Activated B cell treated with CpG ODN at 0.5 μM for 24 hours (primary cell): ENCODE results near the gene MREG. TPM values are rescaled to one million over a fixed set of nuclear protein-coding genes. Genes with fewer than 3 reads are reported as not detected.

Source experiments
- ATAC-seq: fragments of 200-7000 bp; cut with Tn5 transposase; one replicate; pipeline ENCODE4 v1.10.0; 2021; ENCODE audit warnings: low read depth, mild to moderate bottlenecking, moderate library complexity
- CTCF ChIA-PET: fragments of 350-600 bp; sonication (Branson Sonifier 250); formaldehyde crosslinking; loops from one replicate; lab custom pipeline; 2021; ENCODE audit warnings: antibody characterized with exemption; lab: Charles Lee
- POLR2A ChIA-PET: fragments of 350-600 bp; sonication (Branson Sonifier 250); formaldehyde crosslinking; loops from one replicate; lab custom pipeline; 2021; ENCODE audit warnings: antibody characterized with exemption; lab: Charles Lee
- DNase-seq: peaks from one replicate; pipeline ENCODE4 v3.0.0; 2022
- H3K27ac Mint-ChIP-seq: one replicate; pipeline ENCODE4 v1.8.0; 2020; ENCODE audit warnings: mixed read lengths
- H3K27me3 Mint-ChIP-seq: one replicate; pipeline ENCODE4 v1.8.0; 2021; ENCODE audit warnings: mixed read lengths
- H3K36me3 Mint-ChIP-seq: one replicate; pipeline ENCODE4 v1.8.0; 2021; ENCODE audit warnings: low read depth, mixed read lengths
- H3K4me1 Mint-ChIP-seq: one replicate; pipeline ENCODE4 v1.8.0; 2021; ENCODE audit warnings: mixed read lengths
- H3K4me3 Mint-ChIP-seq: one replicate; pipeline ENCODE4 v1.8.0; 2020; ENCODE audit warnings: mild to moderate bottlenecking, mixed read lengths
- H3K9me3 Mint-ChIP-seq: one replicate; pipeline ENCODE4 v1.8.0; 2020; ENCODE audit warnings: mixed read lengths
- intact Hi-C: fragments of 100-400 bp; cut with micrococcal nuclease; formaldehyde crosslinking; loops from one replicate; pipeline ENCODE4 v1.15.1; 2024
- total RNA-seq: library from RNA; stranded (reverse); gene quantifications from 2 replicates; pipeline ENCODE4 v1.2.3, GENCODE V29; 2022
- TF ChIP-seq, protein P1 (sequence below): fragments of 200-600 bp; IDR thresholded peaks from one replicate; pipeline ENCODE4 v1.8.0; 2022; ENCODE audit warnings: antibody characterized with exemption, mild to moderate bottlenecking

Gene MREG, protein sequence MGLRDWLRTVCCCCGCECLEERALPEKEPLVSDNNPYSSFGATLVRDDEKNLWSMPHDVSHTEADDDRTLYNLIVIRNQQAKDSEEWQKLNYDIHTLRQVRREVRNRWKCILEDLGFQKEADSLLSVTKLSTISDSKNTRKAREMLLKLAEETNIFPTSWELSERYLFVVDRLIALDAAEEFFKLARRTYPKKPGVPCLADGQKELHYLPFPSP
- total RNA-seq, result 16.2 and 16.6 TPM in 2 replicates

DNA sequence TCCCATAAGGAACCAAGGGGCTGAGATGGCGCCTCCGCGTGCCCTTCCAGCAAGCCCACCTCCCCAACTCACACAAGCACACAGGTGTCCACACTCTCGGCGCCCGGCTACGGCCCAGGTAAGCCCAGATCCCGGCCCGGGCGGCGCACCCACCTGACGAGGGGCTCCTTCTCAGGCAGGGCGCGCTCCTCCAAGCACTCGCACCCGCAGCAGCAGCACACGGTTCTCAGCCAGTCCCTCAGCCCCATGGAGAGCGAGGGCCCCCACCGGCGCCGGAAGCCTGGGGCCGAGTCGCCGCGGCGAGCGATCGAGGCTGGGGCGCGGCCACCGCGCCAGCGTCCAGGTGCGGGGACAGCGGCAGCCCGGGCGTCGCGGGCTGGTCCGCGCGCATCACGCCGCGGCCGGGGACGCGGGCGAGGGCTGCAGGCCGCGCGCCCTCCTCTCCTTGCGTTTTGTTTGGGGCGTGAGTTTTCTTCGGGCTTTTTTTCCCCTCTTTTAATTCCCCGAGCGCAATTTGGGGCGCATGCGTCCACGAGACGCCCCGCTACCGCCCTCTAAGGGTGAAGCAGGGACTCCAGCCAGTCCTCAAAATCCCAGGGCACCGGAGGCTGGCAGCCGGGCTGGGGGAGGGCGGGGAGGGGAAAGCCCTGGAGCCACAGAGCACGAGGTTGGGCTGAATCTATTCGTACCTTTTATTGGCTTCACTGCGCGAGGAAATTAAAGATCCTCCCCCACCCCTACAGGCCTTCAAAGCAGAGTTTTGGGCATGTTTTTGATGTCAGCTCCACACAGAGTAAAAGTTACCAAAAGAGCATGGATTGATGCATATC lies at the start of gene MREG:
Gene MREG, minus strand, starts transcription at position 472 of the 830 bp plus-strand sequence. Its CDS starts 224 bp downstream, at position 248.
- ChIA-PET CTCF (interaction anchor here (0.8 to 1.5 kb wide), 5 partner anchors 8 to 63 kb away, joined by 3 to 5 read pairs (median 3); no protein-coding TSS in a partner anchor), POLR2A (no interaction called here)
- H3K9me3 Mint-ChIP-seq, result no peaks in the 10 kb centered on the region
- peaks cover 4% of the 10 kb centered on the region for H3K36me3 Mint-ChIP-seq
- H3K27ac Mint-ChIP-seq, result peak within 1 kb of the TSS; percentile 76
- ATAC-seq, result peak; percentile 84
- peak within 1 kb of the TSS; percentile 89 for H3K4me3 Mint-ChIP-seq
- H3K4me1 Mint-ChIP-seq, result peaks cover 66% of the 10 kb centered on the region
- DNase-seq, result peak; percentile 79
- intact Hi-C loops, result loop anchor here (1.0 to 10.0 kb wide), 5 partner anchors 8 to 482 kb away; partner anchors contain the start of genes RPL37A and SMARCAL1
- no peaks in the 10 kb centered on the region for H3K27me3 Mint-ChIP-seq
- TF ChIP-seq, protein P1, sequence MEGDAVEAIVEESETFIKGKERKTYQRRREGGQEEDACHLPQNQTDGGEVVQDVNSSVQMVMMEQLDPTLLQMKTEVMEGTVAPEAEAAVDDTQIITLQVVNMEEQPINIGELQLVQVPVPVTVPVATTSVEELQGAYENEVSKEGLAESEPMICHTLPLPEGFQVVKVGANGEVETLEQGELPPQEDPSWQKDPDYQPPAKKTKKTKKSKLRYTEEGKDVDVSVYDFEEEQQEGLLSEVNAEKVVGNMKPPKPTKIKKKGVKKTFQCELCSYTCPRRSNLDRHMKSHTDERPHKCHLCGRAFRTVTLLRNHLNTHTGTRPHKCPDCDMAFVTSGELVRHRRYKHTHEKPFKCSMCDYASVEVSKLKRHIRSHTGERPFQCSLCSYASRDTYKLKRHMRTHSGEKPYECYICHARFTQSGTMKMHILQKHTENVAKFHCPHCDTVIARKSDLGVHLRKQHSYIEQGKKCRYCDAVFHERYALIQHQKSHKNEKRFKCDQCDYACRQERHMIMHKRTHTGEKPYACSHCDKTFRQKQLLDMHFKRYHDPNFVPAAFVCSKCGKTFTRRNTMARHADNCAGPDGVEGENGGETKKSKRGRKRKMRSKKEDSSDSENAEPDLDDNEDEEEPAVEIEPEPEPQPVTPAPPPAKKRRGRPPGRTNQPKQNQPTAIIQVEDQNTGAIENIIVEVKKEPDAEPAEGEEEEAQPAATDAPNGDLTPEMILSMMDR, result no peak

DNA sequence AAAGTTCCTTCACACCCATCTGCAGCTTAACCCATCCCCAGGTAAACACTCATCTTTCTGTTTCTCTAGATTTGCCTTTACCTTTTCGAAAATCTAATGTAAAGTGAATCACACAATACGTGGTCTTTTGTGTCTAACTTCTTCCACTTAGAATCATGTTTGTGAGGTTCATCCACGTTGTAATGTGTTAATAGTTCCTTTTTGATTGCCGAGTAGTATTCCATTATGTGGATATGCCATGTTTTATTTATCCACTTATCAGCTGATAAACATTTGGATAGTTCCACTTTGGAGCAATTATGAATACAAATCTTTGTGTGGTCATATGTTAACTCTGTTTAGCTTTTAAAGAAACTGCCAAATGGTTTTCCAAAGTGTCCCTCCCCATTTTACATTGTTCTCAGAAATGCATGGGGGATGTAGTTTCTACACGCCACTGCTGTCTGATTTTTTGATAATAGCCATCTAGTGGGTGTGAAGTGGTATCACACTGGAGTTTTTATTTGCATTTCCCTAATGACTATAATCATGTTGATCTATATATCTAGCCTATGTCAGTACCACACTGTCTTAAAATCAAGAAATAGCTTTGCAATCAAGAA lies 46.0 kb upstream of the MREG start:
- no peak for ATAC-seq
- Mint-ChIP-seq H3K4me1 (peaks cover 29% of the 10 kb centered on the region), H3K4me3 (no peak overlapping the region), H3K27me3 (no peaks in the 10 kb centered on the region), H3K36me3 (peaks cover 6% of the 10 kb centered on the region), H3K9me3 (no peaks in the 10 kb centered on the region), H3K27ac (no peak overlapping the region)
- ChIA-PET POLR2A (interaction anchor here (1.4 to 2.2 kb wide), 2 partner anchors 49 to 164 kb away, joined by 5 to 7 read pairs; partner anchors contain the start of gene XRCC5), CTCF (interaction anchor here (1.0 to 2.4 kb wide), 3 partner anchors 21 to 26 kb away, joined by 3 to 11 read pairs (median 6); no protein-coding TSS in a partner anchor)
- TF ChIP-seq, protein P1, result no peak
- DNase-seq, result no peak
- intact Hi-C loops, result loop anchor here (5.0 kb wide), 1 partner anchor 353 kb away; the partner anchor contains the start of gene SMARCAL1

DNA sequence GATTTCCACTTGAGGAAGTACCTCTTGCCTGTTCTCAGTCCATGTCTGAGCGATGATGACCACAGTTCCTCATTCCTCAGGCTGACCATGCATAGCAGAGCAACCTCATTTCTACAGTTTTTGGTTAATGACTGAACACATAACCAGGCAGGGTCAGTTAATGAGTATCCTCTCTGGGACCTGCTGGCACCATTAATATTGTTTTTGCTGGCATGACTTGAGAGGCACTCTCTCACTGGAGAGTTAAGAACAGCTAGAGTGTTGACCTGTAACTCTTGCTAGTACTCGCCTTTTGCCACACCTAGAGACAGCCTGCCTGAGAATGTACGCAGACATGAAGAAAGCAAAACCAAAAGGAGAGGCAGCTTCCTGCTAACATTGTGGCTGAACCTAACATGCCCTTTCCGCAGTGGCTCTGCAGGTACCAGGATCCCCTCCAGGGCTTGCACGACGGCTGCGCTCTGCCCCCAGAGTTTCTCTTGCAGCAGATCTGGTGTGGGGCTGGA lies 44.4 kb upstream of the MREG start:
- Mint-ChIP-seq H3K27ac (peak overlapping the region; percentile 96), H3K4me3 (peak overlapping the region; percentile 84), H3K4me1 (peaks cover 29% of the 10 kb centered on the region), H3K27me3 (no peaks in the 10 kb centered on the region), H3K36me3 (peaks cover 3% of the 10 kb centered on the region), H3K9me3 (no peaks in the 10 kb centered on the region)
- ATAC-seq (peak; percentile 83), DNase-seq (peak; percentile 25)
- CTCF ChIA-PET, result interaction anchor here (0.9 to 1.1 kb wide), 2 partner anchors 12 to 57 kb away, joined by 3 to 4 read pairs; no protein-coding TSS in a partner anchor
- POLR2A ChIA-PET, result interaction anchor here (0.6 to 2.2 kb wide), 5 partner anchors 21 to 447 kb away, joined by 3 to 7 read pairs (median 4); partner anchors contain the start of gene XRCC5
- TF ChIP-seq, protein P1, result no peak
- intact Hi-C loops, result loop anchor here (1.0 to 5.0 kb wide), 4 partner anchors 23 to 355 kb away; partner anchors contain the start of genes PECR, SMARCAL1, TMEM169 and XRCC5

DNA sequence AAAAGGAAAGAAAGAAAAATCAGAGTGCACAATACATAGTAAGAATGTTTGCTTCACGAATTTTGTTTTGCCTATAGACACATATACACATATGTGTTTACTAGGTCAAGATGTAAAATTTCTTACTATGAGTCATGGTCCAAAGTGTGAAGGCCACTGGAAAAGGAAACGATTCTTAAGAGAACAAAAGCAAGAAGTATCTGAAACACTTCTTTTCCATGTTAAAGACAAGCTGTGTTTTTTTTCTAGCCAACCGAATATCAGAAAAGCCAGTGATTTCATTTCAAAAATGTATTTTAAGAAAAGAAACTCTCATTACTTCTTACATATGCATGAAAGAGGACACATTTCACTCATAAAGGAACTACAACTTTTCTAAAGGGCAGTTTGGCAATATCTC lies 43.4 kb upstream of the MREG start:
- Mint-ChIP-seq H3K27ac (peak overlapping the region; percentile 53), H3K9me3 (no peaks in the 10 kb centered on the region), H3K27me3 (no peaks in the 10 kb centered on the region), H3K4me1 (peaks cover 29% of the 10 kb centered on the region), H3K4me3 (no peak overlapping the region), H3K36me3 (peaks cover 2% of the 10 kb centered on the region)
- POLR2A ChIA-PET, result no interaction called here
- no peak for DNase-seq
- TF ChIP-seq, protein P1, result no peak
- no peak for ATAC-seq
- CTCF ChIA-PET, result no interaction called here
- intact Hi-C loops, result loop anchor here (1.0 to 5.0 kb wide), 3 partner anchors 25 to 356 kb away; partner anchors contain the start of genes PECR, SMARCAL1, TMEM169 and XRCC5
